Fibroblast of mammary gland (primary cell): ENCODE data around the gene MAGI1.

Experiments
- DNase-seq: peaks from one replicate; pipeline ENCODE4 v3.0.0-alpha.2; 2010; ENCODE audit warnings: low read depth
- H3K4me3 ChIP-seq: 2 replicates; pipeline ENCODE4 v1.5.1; 2011; ENCODE audit warnings: low read depth, mild to moderate bottlenecking, low read length, moderate library complexity; ENCODE audit not compliant: control insufficient read depth
- CTCF ChIP-seq: conservative IDR thresholded peaks from 2 replicates; pipeline ENCODE4 v1.5.1; 2011; ENCODE audit warnings: low read depth, low read length, inconsistent platforms; ENCODE audit not compliant: control insufficient read depth, insufficient read depth

Gene MAGI1

GRCh38 chr3:65466300-65466988, 572.3 kb downstream of the MAGI1 start:
- no peak overlapping the region for H3K4me3 ChIP-seq
- DNase-seq, result no peak
- no peak for TF ChIP-seq CTCF

DNA sequence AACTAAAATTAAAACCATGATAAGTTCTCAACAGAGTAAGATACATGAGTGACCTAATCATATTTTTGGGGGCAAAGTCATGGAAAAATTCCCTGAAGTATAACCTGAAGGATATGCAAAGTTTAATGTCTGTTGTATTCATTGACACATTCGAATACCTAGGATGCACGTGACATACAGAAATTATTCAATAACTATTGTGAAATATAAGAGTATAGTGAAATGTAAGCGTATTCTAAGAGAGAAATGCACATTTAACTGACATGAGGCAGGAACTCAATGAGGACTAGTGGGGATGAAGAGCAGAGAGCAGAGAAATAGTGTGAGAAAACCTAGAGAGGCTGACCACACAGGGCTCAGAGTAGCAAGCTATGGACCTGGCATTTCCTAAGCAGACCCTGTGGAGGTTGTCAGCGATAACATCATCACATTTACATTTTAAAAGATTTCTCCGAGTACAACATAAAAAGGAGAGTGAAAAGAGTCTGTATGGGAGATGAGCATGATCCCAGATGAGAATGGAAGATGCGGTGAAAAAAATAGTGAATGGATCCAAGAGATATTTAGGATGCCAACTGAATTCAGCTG, 588.8 kb downstream of the MAGI1 start:
- DNase-seq, result no peak
- no peak for TF ChIP-seq CTCF
- H3K4me3 ChIP-seq, result no peak overlapping the region

DNA sequence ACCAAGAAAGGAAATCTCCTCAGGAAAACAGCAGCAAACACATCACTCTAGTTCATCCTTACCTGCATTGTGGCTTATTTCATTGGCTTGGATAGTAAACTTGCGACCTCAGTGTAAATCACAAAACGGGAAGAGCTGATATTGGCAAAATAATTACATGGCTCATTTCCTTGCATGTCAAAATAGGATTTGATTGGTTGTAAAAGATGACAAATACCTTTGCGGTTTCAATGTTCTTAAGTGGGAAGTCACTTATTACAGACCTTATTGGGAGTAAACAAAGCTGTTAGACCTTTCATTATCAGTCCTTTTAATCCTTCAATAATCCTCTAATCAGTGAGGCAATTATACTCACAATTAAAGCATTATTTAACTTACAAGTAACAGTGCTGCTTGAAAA, 590.6 kb downstream of the MAGI1 start:
- no peak overlapping the region for H3K4me3 ChIP-seq
- TF ChIP-seq CTCF, result no peak
- DNase-seq, result no peak

DNA sequence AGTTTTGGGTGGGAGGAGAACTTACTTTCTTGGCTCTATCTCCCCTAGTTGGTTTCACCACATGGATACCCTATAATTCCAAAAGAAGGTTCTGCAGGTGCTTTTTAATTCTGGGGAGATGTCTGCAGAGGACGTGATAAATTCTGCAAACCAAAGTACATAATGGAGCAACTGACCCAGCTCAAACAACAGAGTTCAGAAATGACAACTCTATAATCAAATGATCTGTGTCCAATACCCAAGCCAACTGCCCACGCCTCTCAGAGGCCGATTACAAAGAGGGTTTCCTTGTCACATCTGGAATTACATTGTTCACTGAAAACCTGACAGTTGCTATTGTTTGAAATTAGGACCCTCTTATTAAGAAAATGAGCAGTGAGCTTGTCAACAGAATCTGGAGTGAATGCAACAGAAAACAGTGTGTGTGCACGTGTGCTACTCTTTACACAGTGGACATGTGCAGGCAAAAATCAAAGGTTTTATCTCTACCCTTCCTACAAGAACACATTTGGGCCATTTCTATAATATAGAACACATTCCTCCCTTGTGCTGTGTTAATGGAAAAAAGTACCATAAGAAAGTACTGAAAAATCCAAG, 593.0 kb downstream of the MAGI1 start:
- no peak for DNase-seq
- TF ChIP-seq CTCF, result no peak
- H3K4me3 ChIP-seq, result no peak overlapping the region

GRCh38 chr3:65444447-65444815, 594.3 kb downstream of the MAGI1 start:
- H3K4me3 ChIP-seq, result no peak overlapping the region
- DNase-seq, result no peak
- TF ChIP-seq CTCF, result no peak

DNA sequence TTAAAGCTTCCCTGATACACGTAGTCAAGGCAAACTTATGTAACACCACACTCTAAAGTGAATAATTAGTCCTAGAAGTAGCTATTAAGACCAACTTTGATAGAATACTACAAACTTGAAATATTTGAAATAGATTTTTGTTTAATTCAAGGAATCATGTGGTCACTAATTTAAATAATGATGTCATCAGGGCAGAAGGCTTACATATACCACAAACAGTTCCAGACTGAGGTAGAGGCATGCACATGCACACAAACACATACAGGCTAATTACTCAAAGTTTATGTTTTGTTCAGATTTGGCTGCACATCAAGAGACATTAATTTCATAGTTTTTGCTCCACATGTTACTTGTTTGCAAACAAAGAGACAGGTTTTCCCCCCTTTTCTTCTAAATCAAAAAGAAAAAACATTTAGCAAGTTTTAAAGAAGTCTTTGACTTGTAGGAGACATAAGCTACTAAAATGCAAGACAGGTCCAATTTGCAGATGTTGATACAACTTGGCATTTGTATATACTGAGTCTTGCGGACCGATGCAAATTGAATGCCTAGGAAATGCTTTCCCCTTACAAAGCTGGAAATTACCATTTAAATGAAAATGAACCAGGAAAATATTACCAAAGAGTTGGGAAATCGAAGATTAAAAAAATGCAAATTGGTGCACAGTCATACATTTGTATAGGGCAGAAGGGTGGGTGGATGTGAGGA, 594.8 kb downstream of the MAGI1 start:
- DNase-seq, result no peak
- no peak overlapping the region for H3K4me3 ChIP-seq
- no peak for TF ChIP-seq CTCF
